ENCODE measurements around the gene ROBO1.

The ROBO1 gene

GRCh38 chr3:78880603-78881461 lies 887.0 kb downstream of the ROBO1 start:
- DNase-seq (ENCODE audit: low spot score): no peak

- DNase-seq (ENCODE audit: low spot score): no peak
These were observed 888.4 kb downstream of the ROBO1 start for GRCh38 chr3:78879295-78879860.

- DNase-seq (ENCODE audit: low spot score): no peak
These were observed 889.0 kb downstream of the ROBO1 start for GRCh38 chr3:78878789-78879188.

GRCh38 chr3:78878011-78878410 lies 889.8 kb downstream of the ROBO1 start:
- DNase-seq (ENCODE audit: low spot score): no peak

GRCh38 chr3:78875851-78876250 lies 891.9 kb downstream of the ROBO1 start:
- DNase-seq (ENCODE audit: low spot score): no peak

GRCh38 chr3:78875436-78875835 lies 892.4 kb downstream of the ROBO1 start:
- no peak for DNase-seq (ENCODE audit: low spot score)

- no peak for DNase-seq (ENCODE audit: low spot score)
These were observed 894.2 kb downstream of the ROBO1 start for GRCh38 chr3:78873641-78874040.

- no peak for DNase-seq (ENCODE audit: low spot score)
These were observed 895.6 kb downstream of the ROBO1 start for GRCh38 chr3:78872195-78872594.

- DNase-seq (ENCODE audit: low spot score): no peak
These were observed 896.8 kb downstream of the ROBO1 start for GRCh38 chr3:78871048-78871447.

GRCh38 chr3:78870484-78870883 lies 897.3 kb downstream of the ROBO1 start:
- DNase-seq (ENCODE audit: low spot score): no peak

- DNase-seq (ENCODE audit: low spot score): no peak
These were observed 899.2 kb downstream of the ROBO1 start for GRCh38 chr3:78868570-78868969.

- no peak for DNase-seq (ENCODE audit: low spot score)
These were observed 900.1 kb downstream of the ROBO1 start for GRCh38 chr3:78867409-78868372.

- no peak for DNase-seq (ENCODE audit: low spot score)
These were observed 904.2 kb downstream of the ROBO1 start for GRCh38 chr3:78863306-78864203.

- no peak for DNase-seq (ENCODE audit: low spot score)
These were observed 906.6 kb downstream of the ROBO1 start for GRCh38 chr3:78861156-78861555.

GRCh38 chr3:78860567-78860966 lies 907.2 kb downstream of the ROBO1 start:
- no peak for DNase-seq (ENCODE audit: low spot score)

- no peak for DNase-seq (ENCODE audit: low spot score)
These were observed 908.9 kb downstream of the ROBO1 start for GRCh38 chr3:78858910-78859309.

GRCh38 chr3:78858174-78858573 lies 909.6 kb downstream of the ROBO1 start:
- no peak for DNase-seq (ENCODE audit: low spot score)

- DNase-seq (ENCODE audit: low spot score): no peak
These were observed 910.2 kb downstream of the ROBO1 start for GRCh38 chr3:78857494-78858111.

GRCh38 chr3:78856164-78856563 lies 911.6 kb downstream of the ROBO1 start:
- DNase-seq (ENCODE audit: low spot score): no peak

GRCh38 chr3:78855190-78855589 lies 912.6 kb downstream of the ROBO1 start:
- DNase-seq (ENCODE audit: low spot score): no peak

Data from SK-N-DZ (cell line).